GM12878 (cell line): Measurements from ENCODE around the gene NTF3. TPM values are rescaled to one million over a fixed set of nuclear protein-coding genes. Genes with fewer than 3 reads are reported as not detected.

Experiments used
- ATAC-seq: fragments of 200-7000 bp; cut with Tn5 transposase; 3 replicates; pipeline ENCODE4 v1.9.1; 2020; ENCODE audit warnings: mild to moderate bottlenecking, moderate library complexity
- BruUV-seq: library from RNA; stranded (reverse); fragments of 400-500 nt; replicated peaks from 2 replicates; lab custom pipeline; 2021; lab: Mats Ljungman, UMichigan
- CTCF ChIA-PET: fragments of 300-600 bp; sonication (Branson Sonifier 250); formaldehyde crosslinking; extraction: SDS; loops from one replicate; lab custom pipeline; 2021; ENCODE audit warnings: inconsistent platforms; lab: Yijun Ruan, JAX
- POLR2A ChIA-PET: fragments of 350-600 bp; formaldehyde crosslinking; extraction: SDS; loops from one replicate; lab custom pipeline; 2021; ENCODE audit warnings: inconsistent platforms; lab: Charles Lee
- RAD21 ChIA-PET: fragments of 300-600 bp; sonication (Branson Sonifier 250); formaldehyde crosslinking; loops from one replicate; lab custom pipeline; 2023; ENCODE audit warnings: antibody characterized with exemption; ENCODE audit not compliant: unreplicated experiment; lab: Charles Lee
- SMC1A ChIA-PET: fragments of 300-600 bp; sonication (Branson Sonifier 250); formaldehyde crosslinking; loops from one replicate; lab custom pipeline; 2023; ENCODE audit not compliant: unreplicated experiment, uncharacterized antibody; lab: Charles Lee
- DNase-seq: peaks from one replicate; pipeline ENCODE4 v3.0.0-alpha.2; 2011; ENCODE audit warnings: low read depth, low spot score
- FAIRE-seq: peaks from 3 replicates; lab custom pipeline; 2011; peaks lifted over from hg19 to GRCh38; lab: Jason Lieb, UNC
- H2AFZ ChIP-seq: 2 replicates; pipeline ENCODE4 v1.6.0; 2011; ENCODE audit warnings: low read depth, low read length, control low read depth; ENCODE audit not compliant: control insufficient read depth
- H3K27ac ChIP-seq: 2 replicates; pipeline ENCODE4 v1.5.1; 2011; ENCODE audit warnings: control low read depth; ENCODE audit not compliant: control insufficient read depth, insufficient read depth
- H3K27me3 ChIP-seq, 2 experiments: replicated peaks in 1 of 2; 2 replicates each; pipeline versions ENCODE4 v1.6.0 to v1.6.1; 2011; ENCODE audit warnings: low read length in 1 of 2; ENCODE audit not compliant: control insufficient read depth in 2 of 2, insufficient read depth in 2 of 2
- H3K36me3 ChIP-seq, 2 experiments: 2 replicates each; pipeline ENCODE4 v1.5.1; 2011; ENCODE audit warnings: low read length in 1 of 2; ENCODE audit not compliant: control insufficient read depth in 2 of 2, insufficient read depth in 2 of 2
- H3K4me1 ChIP-seq: 2 replicates; pipeline ENCODE4 v1.6.1; 2011; ENCODE audit warnings: mild to moderate bottlenecking, low read length, moderate library complexity, mixed read lengths; ENCODE audit not compliant: control insufficient read depth, insufficient read depth
- H3K4me2 ChIP-seq: 2 replicates; pipeline ENCODE4 v1.6.0; 2011; ENCODE audit warnings: control low read depth; ENCODE audit not compliant: control insufficient read depth, insufficient read depth
- H3K4me3 ChIP-seq: fragments of 200-600 bp; sonication (generic); 2 replicates; pipeline ENCODE4 v1.5.1; 2016
- H3K79me2 ChIP-seq: 2 replicates; pipeline ENCODE4 v1.6.0; 2011; ENCODE audit warnings: low read length; ENCODE audit not compliant: control insufficient read depth, insufficient read depth
- H3K9ac ChIP-seq: 2 replicates; pipeline ENCODE4 v1.8.0; 2011; ENCODE audit warnings: low read length, control low read depth, mixed read lengths; ENCODE audit not compliant: control insufficient read depth, insufficient read depth
- H3K9me3 ChIP-seq: replicated peaks from 3 replicates; pipeline ENCODE4 v1.5.1; 2011; ENCODE audit warnings: mild to moderate bottlenecking, low read length; ENCODE audit not compliant: control insufficient read depth, insufficient read depth
- H4K20me1 ChIP-seq: 2 replicates; pipeline ENCODE4 v1.6.0; 2011; ENCODE audit not compliant: control insufficient read depth, insufficient read depth
- CTCF ChIP-seq, 3 experiments: IDR thresholded peaks in 2 of 3; conservative IDR thresholded peaks in 1 of 3; 2 replicates each; pipeline ENCODE4 v1.5.1; 2011; ENCODE audit warnings: low read depth in 3 of 3, low read length in 3 of 3, mild to moderate bottlenecking in 3 of 3, control low read depth in 2 of 3, moderate library complexity in 2 of 3, inconsistent platforms in 1 of 3, mixed read lengths in 1 of 3; ENCODE audit not compliant: control insufficient read depth in 2 of 3, insufficient read depth in 1 of 3; ENCODE audit errors: extremely low read depth in 1 of 3
- FOXK2 ChIP-seq: fragments of 450-650 bp; IDR thresholded peaks from 2 replicates; pipeline ENCODE4 v1.6.1; 2017; ENCODE audit warnings: mild to moderate bottlenecking, moderate library complexity
- PAX5 ChIP-seq: IDR thresholded peaks from 2 replicates; pipeline ENCODE4 v1.6.1; 2011; ENCODE audit warnings: low read depth, low read length, borderline replicate concordance
- RAD21 ChIP-seq: IDR thresholded peaks from 2 replicates; pipeline ENCODE4 v1.6.1; 2011; ENCODE audit warnings: mild to moderate bottlenecking, low read depth, low read length, moderate library complexity; ENCODE audit not compliant: insufficient read depth
- SMC3 ChIP-seq: IDR thresholded peaks from 2 replicates; pipeline ENCODE4 v1.6.1; 2011; ENCODE audit warnings: low read length, improper control_type of control experiment, borderline replicate concordance
- STAT1 ChIP-seq: fragments of 450-650 bp; conservative IDR thresholded peaks from 2 replicates; pipeline ENCODE4 v1.6.1; 2014; ENCODE audit warnings: antibody characterized with exemption, mild to moderate bottlenecking
- USF1 ChIP-seq: IDR thresholded peaks from 2 replicates; pipeline ENCODE4 v1.6.1; 2011; ENCODE audit warnings: borderline replicate concordance, low read depth, mild to moderate bottlenecking, moderate library complexity, mixed read lengths, low read length; ENCODE audit not compliant: insufficient read depth; ENCODE audit errors: extremely low read length
- ZNF207 ChIP-seq: fragments of 450-650 bp; IDR thresholded peaks from 2 replicates; pipeline ENCODE4 v1.6.1; 2014; ENCODE audit warnings: antibody characterized with exemption, mild to moderate bottlenecking, borderline replicate concordance
- WGBS: methylation state at CpG from one replicate; pipeline ENCODE4 v1.1.6; 2016; ENCODE audit warnings: low lambda C conversion rate; ENCODE audit not compliant: insufficient replicate concordance, insufficient coverage; ENCODE audit errors: missing lambda C conversion rate; 5-methylcytosine and 5-hydroxymethylcytosine counted together
- in situ Hi-C: fragments of 300-500 bp; cut with MboI; formaldehyde crosslinking; loops from 9 replicates; pipeline ENCODE4 v1.14.3; 2018; ENCODE audit warnings: mixed read lengths
- intact Hi-C: fragments of 100-400 bp; cut with micrococcal nuclease; formaldehyde crosslinking; loops from one replicate; pipeline ENCODE4 v1.14.2; 2022; ENCODE audit not compliant: unreplicated experiment
- polyA plus RNA-seq, 11 experiments: library from polyadenylated mRNA; depleted of rRNA in 4 of 11; unstranded in 6 of 11; stranded (reverse) in 5 of 11; fragments of >200 nt; fragmentation: Nextera tagmentation in 4 of 11; fragmentation: Illumina TruSeq in 1 of 11; extraction: Ambion mirVana in 4 of 11; extraction: Trizol in 1 of 11; gene quantifications; 1 replicate in 1 of 11; 2 replicates in 10 of 11; pipeline versions ENCODE4 v1.2.1 to v1.2.3, GENCODE V29; 2011 to 2016; ENCODE audit warnings: inconsistent platforms in 2 of 11, missing spikeins in 2 of 11, low read depth in 1 of 11
- total RNA-seq, 4 experiments: library from RNA; depleted of rRNA in 3 of 4; stranded (reverse); fragments of >200 nt in 3 of 4; fragmentation: Illumina TruSeq in 1 of 4; extraction: Trizol in 1 of 4; gene quantifications; 2 replicates each; pipeline versions ENCODE4 v1.2.1 to v1.2.3, GENCODE V29; 2013 to 2021

The NTF3 gene
- total and polyA plus RNA-seq, 10 of the 15 experiments (the other 5 are each of a cell fraction or from before 2014, with no cell fraction given) = 0.07 TPM; not detected in 9

- H3K4me3 ChIP-seq = no peak overlapping the region
- FAIRE-seq (no peak), ATAC-seq (peak; percentile 84), DNase-seq (no peak)
- H3K9me3 ChIP-seq = no peaks in the 10 kb centered on the region
- H3K79me2 ChIP-seq = no peaks in the 10 kb centered on the region
- H3K27me3 ChIP-seq = no peaks in the 10 kb centered on the region; a peak in 2 of 4 replicates
- TF ChIP-seq PAX5 (peak; percentile 50; the same call in 1 of the 2 replicates), FOXK2 (no peak)
- ChIA-PET RAD21 (no interaction called here), POLR2A (no interaction called here), CTCF (interaction anchor here (1.1 kb wide), 1 partner anchor 271 kb away, joined by 3 read pairs; no protein-coding TSS in a partner anchor), SMC1A (interaction anchor here (1.3 kb wide), 1 partner anchor 241 kb away, joined by 3 read pairs; no protein-coding TSS in a partner anchor)
- peaks cover 8% of the 10 kb centered on the region for H3K4me1 ChIP-seq
- H3K9ac ChIP-seq = no peak overlapping the region
- H3K4me2 ChIP-seq = peak overlapping the region; percentile 13; the same call in 1 of the 2 replicates
- H3K36me3 ChIP-seq = no peaks in the 10 kb centered on the region
- in situ Hi-C loops (no loop called here), intact Hi-C loops (loop anchor here (1.0 to 5.0 kb wide), 3 partner anchors 241 to 419 kb away; no protein-coding TSS in a partner anchor)
- H3K27ac ChIP-seq = no peak overlapping the region
- no peak overlapping the region for H2AFZ ChIP-seq
- H4K20me1 ChIP-seq = no peaks in the 10 kb centered on the region
- 32% methylated on average over 10 of the region's 10 CpGs for WGBS
- BruUV-seq = no TSS peak
Measured at GRCh38 chr12:5441497-5442236, 9.8 kb downstream of the NTF3 start.

DNA sequence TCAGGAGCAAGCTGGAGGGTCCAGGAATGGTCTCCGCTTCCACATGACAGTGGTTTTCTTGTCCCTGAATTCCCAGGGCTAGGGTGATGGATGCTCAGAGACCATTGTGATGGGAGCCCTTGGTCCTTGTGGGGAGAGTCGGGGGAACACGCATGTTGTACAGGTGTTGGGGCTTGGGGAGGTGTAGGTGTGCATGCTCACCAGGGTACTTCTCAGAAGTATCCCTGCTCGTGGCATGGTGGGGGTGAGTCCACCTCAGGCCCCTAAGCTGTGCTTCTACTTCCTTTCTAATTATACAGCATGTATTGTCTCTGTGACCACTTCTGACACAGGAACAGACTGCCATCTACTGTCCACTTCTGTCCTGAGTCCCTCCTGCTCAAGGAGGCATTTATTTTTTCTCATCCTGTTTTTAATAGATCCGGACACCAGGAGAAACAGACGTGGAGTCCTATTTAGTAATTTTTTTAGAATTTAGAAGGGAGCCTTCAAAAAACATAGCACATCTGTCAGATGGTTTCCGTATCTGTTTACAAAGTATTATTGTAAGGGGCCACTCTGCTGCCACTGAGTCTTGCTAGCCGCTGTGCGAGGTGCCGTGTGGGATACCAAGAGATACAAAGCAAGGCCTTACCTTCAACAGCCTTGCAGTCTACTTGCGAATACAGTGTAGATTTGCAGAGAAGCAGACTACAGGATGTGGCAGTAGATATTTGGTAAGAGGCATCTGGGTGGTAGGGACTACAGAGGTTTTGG is 10.5 kb downstream of the NTF3 start:
- in situ Hi-C loops (no loop called here), intact Hi-C loops (loop anchor here (1.0 to 5.0 kb wide), 3 partner anchors 242 to 420 kb away; no protein-coding TSS in a partner anchor)
- ChIA-PET POLR2A (no interaction called here), CTCF (interaction anchor here (1.6 kb wide), 1 partner anchor 10 kb away, joined by 3 read pairs; no protein-coding TSS in a partner anchor), RAD21 (no interaction called here), SMC1A (interaction anchor here (1.3 kb wide), 1 partner anchor 242 kb away, joined by 3 read pairs; no protein-coding TSS in a partner anchor)
- no peak for DNase-seq
- no peak overlapping the region for H3K4me2 ChIP-seq
- no peak overlapping the region for H3K4me3 ChIP-seq
- TF ChIP-seq SMC3 (peak; percentile 53; the same call in 1 of the 2 replicates), ZNF207 (no peak), RAD21 (peak; percentile 49), STAT1 (no peak), CTCF (IDR thresholded peaks at IDR 0.05 in 2 of 3, conservative IDR thresholded peaks at IDR 0.05 in 1 of 3; ENCODE audit: control insufficient read depth in 2 of 3, extremely low read depth in 1 of 3, insufficient read depth in 1 of 3, low read depth in 3 of 3, low read length in 3 of 3) (peak; percentile 24 to 53 (median 35); a peak in 4 of 6 replicates), USF1 (no peak)
- no TSS peak for BruUV-seq
- FAIRE-seq = no peak
- H3K9ac ChIP-seq = no peak overlapping the region
- no peaks in the 10 kb centered on the region for H3K36me3 ChIP-seq
- H3K4me1 ChIP-seq = peaks cover 8% of the 10 kb centered on the region
- no peaks in the 10 kb centered on the region; a peak in 1 of 4 replicates for H3K27me3 ChIP-seq
- no peak overlapping the region for H2AFZ ChIP-seq
- peak; percentile 81 for ATAC-seq
- H3K27ac ChIP-seq = no peak overlapping the region
- 56% methylated on average over 10 of the region's 11 CpGs for WGBS
- H3K9me3 ChIP-seq = no peaks in the 10 kb centered on the region
- H4K20me1 ChIP-seq = no peaks in the 10 kb centered on the region
- H3K79me2 ChIP-seq = no peaks in the 10 kb centered on the region
